ENCODE data around the gene SPAG9. TPM values are rescaled to one million over a fixed set of nuclear protein-coding genes. Genes with fewer than 3 reads are reported as not detected.
"Not testable (repeated sequence)": the region's sequence is repeated elsewhere in the genome, so short reads cannot be mapped to it uniquely, and the experiment has no call there.

SPAG9 gene
- total RNA-seq, 1 donor from 2014 or later, result 48.2 TPM

DNA sequence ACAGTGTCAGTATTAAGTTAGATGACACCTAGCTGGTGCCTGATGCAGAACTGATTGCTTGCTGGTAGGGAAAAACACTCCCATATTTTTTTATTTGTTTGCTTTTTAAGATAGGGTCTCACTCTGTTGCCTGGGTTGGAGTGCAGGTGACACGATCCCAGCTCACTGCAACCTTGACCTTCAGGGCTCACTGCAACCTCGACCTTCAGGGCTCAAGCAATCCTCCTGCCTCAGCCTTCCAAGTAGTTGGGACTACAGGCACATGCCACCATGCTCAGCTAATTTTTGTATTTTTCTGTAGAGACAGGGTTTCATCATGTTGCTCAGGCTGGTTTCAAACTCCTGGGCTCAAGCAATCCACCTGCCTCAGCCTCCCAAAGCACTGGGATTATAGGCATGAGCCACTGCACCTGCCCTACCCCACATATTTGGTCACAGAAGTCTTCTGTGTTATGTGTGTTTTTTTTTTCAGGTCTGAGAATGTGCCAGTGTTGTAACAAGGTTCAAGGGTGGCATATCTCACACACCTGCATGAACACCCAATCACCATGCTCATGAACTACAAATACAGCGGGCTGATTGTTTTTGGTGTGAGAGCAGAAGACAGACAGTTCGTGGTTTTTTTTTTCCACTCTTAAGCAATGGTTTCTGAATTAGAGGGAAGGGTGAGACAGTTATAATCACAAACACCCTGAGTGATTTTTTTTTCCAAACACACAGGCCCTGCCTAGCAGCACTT, 22.8 kb downstream of the SPAG9 start:
- intact Hi-C loops (cut with micrococcal nuclease), result loop anchor here (2.0 kb wide), 1 partner anchor 23 kb away; the partner anchor contains the start of gene SPAG9

DNA sequence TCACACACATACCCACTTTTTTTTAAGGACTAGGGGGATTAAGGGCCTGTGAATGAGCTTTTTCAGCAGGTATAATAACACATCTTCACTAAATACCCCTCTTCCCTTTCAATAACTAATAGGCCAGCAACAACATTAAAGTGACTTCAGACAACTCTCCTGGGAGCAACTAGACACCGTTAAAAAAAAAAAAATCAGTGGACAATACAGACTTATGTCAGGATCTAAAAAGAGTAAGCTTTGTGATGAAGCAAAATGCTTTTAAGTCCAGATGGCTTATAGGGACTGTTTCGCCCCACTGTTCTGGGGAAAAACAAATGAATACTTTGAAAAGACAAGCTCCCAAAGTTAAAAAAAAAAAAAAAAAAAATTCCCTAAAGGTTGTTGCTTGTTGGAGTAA, 29.0 kb downstream of the SPAG9 start:
- intact Hi-C loops (cut with micrococcal nuclease), result no loop called here

DNA sequence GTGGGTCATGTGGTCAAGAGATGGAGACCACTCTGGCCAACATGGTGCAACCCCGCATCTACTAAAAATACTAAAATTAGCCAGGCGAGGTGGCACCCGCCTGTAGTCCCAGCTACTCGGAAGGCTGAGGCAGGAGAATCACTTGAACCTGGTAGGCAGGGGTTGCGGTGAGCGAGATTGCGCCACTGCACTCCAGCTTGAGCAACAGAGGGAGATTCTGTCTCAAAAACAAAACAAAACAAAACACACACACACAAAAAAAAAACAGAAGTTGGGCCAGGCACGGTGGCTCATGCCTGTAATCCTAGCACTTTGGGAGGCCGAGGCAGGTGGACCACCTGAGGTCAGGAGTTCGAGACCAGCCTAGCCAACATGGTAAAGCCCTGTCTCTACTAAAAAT, 31.8 kb downstream of the SPAG9 start:
- intact Hi-C loops (cut with micrococcal nuclease), result not testable (repeated sequence)

DNA sequence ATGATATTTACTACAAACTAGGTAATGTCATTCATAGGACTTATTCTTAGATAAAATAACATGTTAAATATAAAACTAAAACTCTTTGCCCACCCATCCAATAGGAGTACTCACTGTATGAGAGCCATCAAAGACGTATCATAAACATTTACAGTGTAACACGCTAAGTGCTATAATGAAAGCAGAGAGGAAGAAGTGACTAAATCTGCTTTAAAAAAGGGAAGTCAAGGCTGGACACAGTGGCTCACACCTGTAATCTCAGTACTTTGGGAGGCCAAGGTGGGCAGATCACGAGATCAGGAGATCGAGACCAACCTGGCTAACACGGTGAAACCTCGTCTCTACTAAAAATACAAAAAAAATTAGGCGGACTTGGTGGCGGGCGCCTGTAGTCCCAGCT, 32.4 kb downstream of the SPAG9 start:
- intact Hi-C loops (cut with micrococcal nuclease), result no loop called here

DNA sequence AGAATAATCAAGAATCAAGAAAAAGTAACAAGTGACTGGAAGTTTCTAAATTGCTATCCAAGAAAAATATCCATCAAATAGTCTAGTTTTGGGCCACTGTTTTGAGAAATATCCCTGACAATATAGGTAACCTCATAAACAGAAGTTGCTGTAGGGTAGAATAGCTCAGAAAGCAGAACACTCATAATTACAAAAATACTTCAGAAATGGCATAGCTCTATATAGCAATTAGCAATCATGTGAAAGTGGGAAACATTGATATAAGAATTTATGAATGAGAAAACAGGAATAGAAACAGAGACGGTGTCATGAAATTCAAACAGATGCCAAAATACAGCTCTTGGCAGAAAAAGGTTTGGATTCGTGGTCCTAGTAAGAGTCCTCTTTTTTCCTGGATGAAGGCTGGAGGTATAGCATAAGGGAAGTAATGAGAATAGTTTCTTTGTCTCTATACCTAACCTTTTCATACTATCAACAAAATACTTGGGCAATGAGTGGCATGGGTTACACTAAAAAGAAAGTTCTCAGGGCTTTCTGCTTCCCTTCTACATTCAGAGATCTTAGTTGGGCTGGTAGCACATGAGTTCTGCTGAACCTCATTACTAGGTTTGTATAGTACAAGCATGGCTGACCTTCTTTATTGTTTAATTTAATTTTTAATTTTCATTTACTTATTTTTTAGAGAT, 33.5 kb downstream of the SPAG9 start:
- intact Hi-C loops (cut with micrococcal nuclease), result no loop called here

DNA sequence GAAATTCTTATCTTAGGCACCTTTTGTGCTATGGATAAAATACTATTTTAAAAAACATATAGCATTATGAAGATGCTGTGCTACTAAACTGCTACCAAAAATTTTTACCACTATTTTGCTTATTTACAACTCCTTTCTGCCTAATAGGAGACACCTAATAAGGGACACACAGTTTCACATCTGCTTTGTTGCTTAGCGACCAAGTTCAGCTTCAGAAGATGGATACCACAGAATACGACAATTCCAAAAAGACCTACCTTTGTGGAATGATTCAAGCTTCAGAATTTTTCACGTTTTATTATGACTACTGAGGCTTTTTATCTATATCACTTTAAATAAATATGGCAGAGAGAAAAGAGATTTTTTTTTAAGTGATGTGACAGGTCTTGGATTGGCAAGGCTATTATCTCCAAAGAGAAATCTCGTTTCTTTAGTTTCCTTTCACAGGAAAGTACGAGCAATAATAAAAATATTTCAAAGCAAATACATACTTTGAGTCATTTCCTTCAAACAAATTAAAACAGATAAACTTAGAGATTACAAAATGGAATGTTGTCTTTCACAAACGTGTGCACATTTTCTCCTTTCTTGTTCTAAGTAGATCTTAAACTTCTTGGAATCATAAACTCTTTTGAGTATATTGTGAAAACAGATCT, 35.4 kb downstream of the SPAG9 start:
- intact Hi-C loops (cut with micrococcal nuclease), result no loop called here

DNA sequence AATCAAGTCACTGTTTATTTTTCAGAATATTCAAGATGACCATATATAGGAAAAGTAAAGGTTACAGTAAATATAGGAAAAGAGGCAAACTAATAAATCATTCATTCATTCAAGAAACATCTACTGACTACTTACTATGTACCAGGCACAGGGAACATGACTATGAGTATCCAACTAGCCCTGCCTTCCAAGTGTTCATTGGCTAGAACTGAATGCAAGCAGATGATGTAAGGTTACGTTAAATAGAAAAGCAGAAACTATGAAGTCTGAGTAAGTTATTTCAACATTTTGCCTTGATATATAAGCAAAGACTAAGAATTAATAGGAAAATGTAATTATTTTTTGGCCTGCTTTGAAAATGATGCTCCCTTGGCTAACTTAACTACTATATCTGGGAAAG, 36.7 kb downstream of the SPAG9 start:
- intact Hi-C loops (cut with micrococcal nuclease), result no loop called here

DNA sequence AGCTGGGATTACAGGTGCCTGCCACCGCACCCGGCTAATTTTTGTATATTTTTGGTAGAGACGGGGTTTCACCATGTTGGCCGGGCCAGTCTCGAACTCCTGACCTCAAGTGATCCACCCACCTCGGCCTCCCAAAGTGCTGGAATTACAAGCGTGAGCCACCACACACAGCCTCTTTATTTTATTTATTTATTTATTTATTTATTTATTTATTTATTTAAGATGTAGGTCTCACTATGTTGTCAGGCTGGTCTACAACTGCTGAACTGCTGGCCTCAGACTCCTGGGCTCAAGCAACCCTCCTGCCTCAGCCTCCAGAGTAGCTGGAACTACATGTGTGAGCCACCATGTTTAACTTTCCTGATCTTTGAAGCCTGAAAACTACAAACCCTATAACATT, 37.3 kb downstream of the SPAG9 start:
- intact Hi-C loops (cut with micrococcal nuclease), result not testable (repeated sequence)

DNA sequence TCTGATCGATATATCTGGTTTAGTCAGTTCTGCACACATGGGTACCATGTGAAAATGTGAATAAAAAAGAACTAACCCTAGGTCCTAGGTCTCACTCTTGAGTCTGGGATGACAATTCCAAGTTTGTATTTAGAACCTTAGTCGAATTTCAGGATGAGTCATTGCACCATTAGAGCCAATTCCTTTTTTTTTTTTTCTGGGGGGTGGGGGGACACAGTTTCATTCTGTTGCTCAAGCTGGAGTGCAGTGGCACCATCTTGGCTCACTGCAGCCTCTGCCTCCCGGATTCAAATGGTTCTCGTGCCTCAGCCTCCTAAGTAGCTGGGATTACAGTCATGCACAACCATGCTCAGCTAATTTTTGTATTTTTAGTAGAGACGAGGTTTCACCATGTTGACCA, 41.6 kb downstream of the SPAG9 start:
- intact Hi-C loops (cut with micrococcal nuclease), result no loop called here

DNA sequence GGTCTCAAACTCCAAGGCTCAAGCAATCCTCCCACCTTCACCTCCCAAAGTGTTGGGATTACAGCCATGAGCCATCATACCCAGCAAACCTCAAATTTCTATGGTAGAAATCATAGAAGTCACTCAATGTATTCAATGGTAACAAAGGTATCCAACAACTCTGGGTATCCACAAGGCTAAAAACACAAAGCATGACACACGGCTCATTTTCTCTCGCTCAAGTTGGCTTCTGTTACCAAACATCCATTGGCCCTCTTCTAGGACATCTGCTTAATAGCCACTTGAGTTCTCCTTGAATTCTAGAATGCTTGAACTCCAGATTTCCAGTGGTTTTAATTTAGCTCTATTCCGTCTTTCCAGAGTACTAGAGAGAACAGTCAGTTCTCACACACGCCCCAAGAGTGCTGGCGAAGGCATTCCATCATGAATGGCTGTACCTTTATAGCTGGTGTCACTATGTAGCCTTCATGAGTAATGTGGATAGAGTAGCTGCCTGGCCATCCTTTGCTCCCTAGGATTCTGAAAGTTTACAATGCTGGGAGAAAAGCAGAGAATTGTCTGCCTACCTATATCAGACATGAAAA, 42.6 kb downstream of the SPAG9 start:
- intact Hi-C loops (cut with micrococcal nuclease), result no loop called here

DNA sequence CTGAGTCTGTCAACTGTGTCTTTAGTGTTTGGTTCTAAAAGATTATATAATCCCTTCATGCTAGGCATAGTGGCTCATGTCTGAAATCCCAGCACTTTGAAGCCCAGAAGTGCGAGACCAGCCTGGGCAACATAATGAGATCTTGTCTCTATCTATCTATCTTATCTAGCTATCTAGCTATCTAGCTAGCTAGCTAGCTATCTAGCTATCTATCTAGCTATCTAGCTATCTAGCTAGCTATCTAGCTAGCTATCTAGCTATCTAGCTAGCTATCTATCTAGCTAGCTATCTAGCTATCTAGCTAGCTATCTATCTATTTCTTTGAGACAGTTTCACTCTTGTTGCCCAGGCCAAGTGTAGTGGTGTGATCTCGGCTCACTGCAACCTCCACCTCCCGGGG, 43.8 kb downstream of the SPAG9 start:
- intact Hi-C loops (cut with micrococcal nuclease), result no loop called here

DNA sequence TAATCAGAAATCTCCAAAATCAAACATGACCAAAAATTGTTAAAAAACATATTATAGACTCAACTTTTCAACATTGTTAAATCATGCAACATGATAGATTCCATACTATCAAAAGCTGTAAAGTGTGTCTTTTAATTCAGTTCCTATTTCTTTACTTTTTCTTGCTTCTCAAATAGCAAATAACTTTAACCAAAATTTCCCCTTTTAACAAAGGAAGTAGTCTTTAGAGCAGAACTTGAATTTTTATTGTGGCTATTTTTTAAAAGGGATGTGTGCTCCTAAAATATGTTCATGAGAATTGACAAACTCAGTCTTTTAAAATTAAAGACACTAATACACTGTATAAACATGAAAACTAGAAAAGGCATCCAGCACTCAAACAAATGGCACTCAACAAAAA, 49.1 kb downstream of the SPAG9 start:
- intact Hi-C loops (cut with micrococcal nuclease), result no loop called here

DNA sequence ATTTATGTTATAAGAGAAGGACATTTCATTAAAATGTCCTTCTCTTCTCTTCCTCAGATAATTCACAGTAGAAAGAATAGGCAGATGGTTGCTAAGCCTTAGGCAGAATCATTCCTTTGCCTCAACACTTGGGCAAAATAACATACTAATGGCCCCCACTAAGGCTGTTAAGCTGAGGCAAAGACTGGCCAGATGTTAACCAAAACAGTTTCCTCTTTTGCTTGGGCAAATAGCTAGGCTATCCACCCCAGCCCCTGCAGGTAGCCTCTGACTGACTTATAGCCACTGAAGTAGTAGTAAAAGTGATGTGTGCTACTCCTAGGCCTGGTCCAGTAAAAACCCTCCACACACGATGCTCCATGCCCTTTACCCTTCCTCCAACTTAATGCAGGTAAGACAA, 55.2 kb downstream of the SPAG9 start:
- intact Hi-C loops (cut with micrococcal nuclease), result no loop called here

DNA sequence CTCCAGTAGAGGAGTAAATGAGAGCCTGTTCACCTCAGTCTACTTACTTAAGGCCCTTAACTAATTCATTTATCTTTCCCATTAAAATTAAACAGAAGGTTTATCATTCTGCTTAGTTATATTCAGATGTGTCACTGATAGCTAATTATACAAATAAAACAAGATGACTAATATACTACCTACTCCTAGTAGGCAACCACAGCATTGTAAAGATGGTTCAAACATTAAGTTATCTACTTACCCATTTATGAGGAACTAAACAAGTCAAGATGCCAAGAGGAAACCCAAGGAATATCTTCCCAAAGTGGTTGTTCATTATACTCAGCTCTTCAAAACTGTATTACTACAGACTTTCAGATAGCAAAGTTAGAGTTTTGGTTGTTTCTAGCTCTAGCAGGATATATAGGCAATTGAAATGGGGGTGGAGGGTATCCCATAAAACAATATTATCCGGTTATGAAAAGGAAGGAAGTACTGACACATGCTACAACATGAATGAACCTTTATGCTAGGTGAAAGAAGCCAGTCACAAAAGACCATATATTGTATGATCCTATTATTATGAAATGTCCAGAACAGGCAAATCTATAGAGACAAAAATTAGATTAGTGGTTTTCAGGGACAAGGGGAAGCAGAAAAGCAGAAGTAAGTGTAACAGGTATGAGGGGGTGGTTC, 56.5 kb downstream of the SPAG9 start:
- intact Hi-C loops (cut with micrococcal nuclease), result no loop called here

DNA sequence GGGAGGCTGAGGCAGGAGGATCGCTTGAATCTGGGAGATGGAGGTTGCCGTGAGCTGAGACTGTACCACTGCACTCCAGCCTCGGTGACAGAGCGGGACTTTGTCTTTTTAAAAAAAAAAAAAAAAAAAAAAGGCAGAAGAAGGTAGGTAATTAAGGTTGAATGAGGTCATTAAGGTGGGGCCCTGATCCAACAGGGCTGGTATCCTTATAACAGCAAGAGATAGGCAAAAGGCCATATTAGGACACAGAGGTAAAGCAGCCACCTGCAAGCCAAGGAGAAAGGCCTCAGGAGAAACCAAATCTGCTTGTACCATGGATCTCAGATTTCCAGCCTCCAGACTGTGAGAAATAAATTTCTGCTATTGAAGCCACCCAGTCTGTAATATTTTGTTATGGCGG, 60.3 kb downstream of the SPAG9 start:
- intact Hi-C loops (cut with micrococcal nuclease), result no loop called here

DNA sequence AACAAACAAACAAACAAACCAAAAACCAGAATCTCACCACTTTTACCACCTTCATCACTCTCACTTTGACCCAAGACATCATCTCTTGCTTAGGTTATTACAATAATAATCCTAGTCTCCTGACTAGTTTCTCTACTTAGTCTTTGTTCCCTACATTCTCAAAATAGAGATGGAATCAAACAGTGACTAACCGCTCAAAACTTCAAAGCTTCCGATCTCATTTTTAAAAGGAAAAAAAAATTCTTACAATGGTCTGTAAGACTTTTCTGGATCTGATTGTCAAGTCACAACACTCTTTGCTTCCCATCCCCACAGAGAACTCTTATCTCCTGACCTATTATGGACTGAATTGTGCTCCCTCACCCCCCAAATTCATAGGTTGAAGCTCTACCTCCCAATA, 60.9 kb downstream of the SPAG9 start:
- intact Hi-C loops (cut with micrococcal nuclease), result no loop called here

DNA sequence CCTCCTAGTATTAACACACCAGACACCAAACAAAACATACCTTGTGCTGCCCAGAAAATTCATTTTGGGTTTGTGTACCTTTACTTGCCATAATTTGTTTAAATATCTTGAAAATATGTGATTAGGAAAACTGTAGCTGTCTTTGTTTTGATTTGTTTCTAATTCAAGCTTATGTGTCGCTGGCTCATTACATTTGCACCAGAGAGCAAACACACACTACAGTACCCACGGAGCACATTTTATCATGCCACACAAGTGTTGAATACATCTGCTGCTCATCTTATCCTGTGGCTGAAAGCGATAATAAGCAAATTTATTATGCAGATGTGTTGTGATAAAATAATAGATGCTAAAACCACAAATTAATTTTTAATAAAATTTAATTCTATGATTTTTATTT, 63.1 kb downstream of the SPAG9 start:
- intact Hi-C loops (cut with micrococcal nuclease), result no loop called here

DNA sequence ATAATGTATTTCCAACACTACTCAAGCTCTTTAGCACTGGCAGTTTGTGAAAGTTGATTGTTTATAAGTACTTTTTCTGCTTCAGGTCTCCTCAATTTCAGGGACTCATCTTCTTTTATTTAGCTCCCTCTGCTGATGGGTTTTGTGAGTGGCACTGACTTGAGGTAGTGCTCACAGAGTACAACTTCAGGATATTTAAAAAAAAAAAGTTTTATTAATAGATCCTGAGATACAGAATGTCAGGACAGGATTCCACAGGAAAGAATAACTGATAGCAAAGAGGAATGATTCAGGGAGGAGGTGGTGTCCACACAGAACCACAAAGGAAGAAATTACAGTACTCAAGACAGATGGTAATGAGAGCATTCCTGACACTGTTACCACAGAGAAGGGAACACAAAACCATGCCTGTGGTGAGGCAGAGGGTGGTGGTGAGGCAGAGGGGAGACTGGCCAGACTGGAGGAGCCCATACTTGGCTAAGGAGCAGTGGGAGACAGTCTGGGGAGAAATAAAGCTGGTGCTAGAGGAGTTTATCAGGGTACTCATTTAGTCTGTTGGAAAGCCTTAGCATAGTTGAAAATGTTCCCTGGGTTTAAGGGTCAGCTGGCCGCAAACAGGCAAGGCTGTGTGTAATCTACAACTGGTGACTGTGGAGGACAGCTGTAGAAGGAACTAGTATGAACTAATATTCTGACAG, 63.7 kb downstream of the SPAG9 start:
- intact Hi-C loops (cut with micrococcal nuclease), result loop anchor here (1.0 kb wide), 1 partner anchor 56 kb away; no protein-coding TSS in a partner anchor

DNA sequence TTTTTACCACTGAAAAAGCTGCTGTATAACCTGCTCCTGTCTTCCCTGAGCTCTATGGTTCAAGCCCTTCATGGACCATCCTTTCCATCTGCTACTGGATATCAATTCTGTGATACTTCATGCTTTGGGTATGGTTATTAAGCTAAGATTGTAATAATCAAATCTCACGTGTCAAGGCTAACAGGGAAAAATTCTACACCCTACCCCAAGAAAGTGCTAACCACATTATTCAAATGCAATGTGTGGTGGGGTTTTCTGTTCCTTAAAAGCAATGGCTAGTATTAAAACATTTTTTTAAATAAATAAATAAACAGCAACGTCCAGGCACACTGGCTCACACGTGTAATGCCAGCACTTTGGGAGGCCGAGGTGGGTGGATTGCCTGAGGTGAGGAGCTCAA, 65.9 kb downstream of the SPAG9 start:
- intact Hi-C loops (cut with micrococcal nuclease), result no loop called here

DNA sequence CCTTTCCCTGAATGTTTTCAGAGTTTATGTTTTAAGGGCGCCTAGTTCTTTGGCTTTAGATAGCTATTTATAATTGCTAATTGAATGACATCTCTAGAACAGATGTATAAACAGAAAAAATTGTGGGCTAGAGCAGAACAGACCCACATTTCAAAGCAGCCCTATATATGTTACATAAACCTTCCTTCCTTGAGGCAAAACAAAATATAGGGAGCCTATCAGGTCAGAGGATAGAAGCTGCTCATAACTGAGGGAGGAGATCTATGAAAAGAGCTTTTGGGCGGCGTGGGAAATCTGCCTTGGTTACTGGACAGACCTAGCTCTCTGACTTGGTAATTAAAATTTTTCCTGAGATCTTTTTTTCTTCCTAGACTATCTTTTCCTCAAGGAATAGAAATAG, 68.4 kb downstream of the SPAG9 start:
- intact Hi-C loops (cut with micrococcal nuclease), result no loop called here

All from T-helper 2 cell treated with Interferon-gamma antibody and Interleukin-4, amounts not matched to agents 100 ng/mL and 5 ng/mL, for 36 hours (primary cell).